DND-41 (cell line): ENCODE measurements around the gene HLA-DMA.

ENCODE experiments used
- EZH2 ChIP-seq: IDR thresholded peaks from 3 replicates; pipeline ENCODE4 v1.6.1; 2012; ENCODE audit warnings: borderline replicate concordance, low read depth, mild to moderate bottlenecking, moderate library complexity, low read length, inconsistent platforms; ENCODE audit not compliant: severe bottlenecking
- TF ChIP-seq, protein P1 (sequence below): IDR thresholded peaks from 2 replicates; pipeline ENCODE4 v1.5.1; 2012; ENCODE audit warnings: borderline replicate concordance, low read length, moderate library complexity, mild to moderate bottlenecking; ENCODE audit not compliant: poor library complexity, severe bottlenecking; ENCODE audit errors: extremely low read depth

GRCh38 chr6:32971581-32972352, 18.9 kb upstream of the HLA-DMA start:
- TF ChIP-seq, protein P1, sequence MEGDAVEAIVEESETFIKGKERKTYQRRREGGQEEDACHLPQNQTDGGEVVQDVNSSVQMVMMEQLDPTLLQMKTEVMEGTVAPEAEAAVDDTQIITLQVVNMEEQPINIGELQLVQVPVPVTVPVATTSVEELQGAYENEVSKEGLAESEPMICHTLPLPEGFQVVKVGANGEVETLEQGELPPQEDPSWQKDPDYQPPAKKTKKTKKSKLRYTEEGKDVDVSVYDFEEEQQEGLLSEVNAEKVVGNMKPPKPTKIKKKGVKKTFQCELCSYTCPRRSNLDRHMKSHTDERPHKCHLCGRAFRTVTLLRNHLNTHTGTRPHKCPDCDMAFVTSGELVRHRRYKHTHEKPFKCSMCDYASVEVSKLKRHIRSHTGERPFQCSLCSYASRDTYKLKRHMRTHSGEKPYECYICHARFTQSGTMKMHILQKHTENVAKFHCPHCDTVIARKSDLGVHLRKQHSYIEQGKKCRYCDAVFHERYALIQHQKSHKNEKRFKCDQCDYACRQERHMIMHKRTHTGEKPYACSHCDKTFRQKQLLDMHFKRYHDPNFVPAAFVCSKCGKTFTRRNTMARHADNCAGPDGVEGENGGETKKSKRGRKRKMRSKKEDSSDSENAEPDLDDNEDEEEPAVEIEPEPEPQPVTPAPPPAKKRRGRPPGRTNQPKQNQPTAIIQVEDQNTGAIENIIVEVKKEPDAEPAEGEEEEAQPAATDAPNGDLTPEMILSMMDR = peak; percentile 2
- TF ChIP-seq EZH2 = no peak
